SJCRH30 (cell line): ENCODE data around the gene IDS. TPM values are rescaled to one million over a fixed set of nuclear protein-coding genes. Genes with fewer than 3 reads are reported as not detected.
"Not testable (repeated sequence)": the region's sequence is repeated elsewhere in the genome, so short reads cannot be mapped to it uniquely, and the experiment has no call there.

Experiments used
- DNase-seq, 2 experiments: peaks; one replicate each; pipeline ENCODE4 v3.0.0-alpha.2; 2015 to 2020
- H3K27ac ChIP-seq: fragments of 250-450 bp; sonication (Bioruptor Pico); 2 replicates; pipeline ENCODE4 v1.5.1; 2020; ENCODE audit warnings: mild to moderate bottlenecking, moderate library complexity
- H3K27me3 ChIP-seq: fragments of 250-450 bp; sonication (Bioruptor Pico); 2 replicates; pipeline ENCODE4 v1.5.1; 2020; ENCODE audit warnings: mild to moderate bottlenecking, moderate library complexity
- H3K36me3 ChIP-seq: fragments of 250-450 bp; sonication (Bioruptor Pico); 2 replicates; pipeline ENCODE4 v1.5.1; 2020; ENCODE audit warnings: mild to moderate bottlenecking, moderate library complexity
- H3K4me1 ChIP-seq: fragments of 250-450 bp; sonication (Bioruptor Pico); 2 replicates; pipeline ENCODE4 v1.5.1; 2020; ENCODE audit warnings: mild to moderate bottlenecking, moderate library complexity
- H3K4me3 ChIP-seq: fragments of 250-450 bp; sonication (Bioruptor Pico); 2 replicates; pipeline ENCODE4 v1.5.1; 2020; ENCODE audit warnings: mild to moderate bottlenecking, moderate library complexity
- H3K9me3 ChIP-seq: fragments of 250-450 bp; sonication (Bioruptor Pico); replicated peaks from 2 replicates; pipeline ENCODE4 v1.5.1; 2020; ENCODE audit warnings: mild to moderate bottlenecking, moderate library complexity
- total RNA-seq: library from RNA; depleted of rRNA; stranded (reverse); fragments of >200 nt; shearing (Covaris generic); gene quantifications from 2 replicates; pipeline ENCODE4 v1.2.3, GENCODE V29; 2014; rRNA removed

Gene IDS
- total RNA-seq, result 17.0 and 20.0 TPM in 2 replicates

- Histone ChIP-seq H3K27me3 (no peaks in the 10 kb centered on the region), H3K36me3 (no peaks in the 10 kb centered on the region), H3K27ac (peak within 1 kb of the TSS; percentile 64), H3K4me1 (peaks cover 5% of the 10 kb centered on the region; the same call in 1 of the 2 replicates), H3K4me3 (peak within 1 kb of the TSS; percentile 63), H3K9me3 (no peaks in the 10 kb centered on the region)
- DNase-seq, result peak; percentile 85 to 86
These were observed at the start of gene IDS for GRCh38 chrX:149504915-149505651. Gene IDS (minus strand): TSS chrX:149505306. CDS start chrX:149505137, 169 bp downstream.

- not testable (repeated sequence) for H3K27ac ChIP-seq, H3K4me3 ChIP-seq, H3K36me3 ChIP-seq, H3K9me3 ChIP-seq, DNase-seq, H3K27me3 ChIP-seq, H3K4me1 ChIP-seq
These were observed 46.8 kb upstream of the IDS start for GRCh38 chrX:149551939-149552248.

GRCh38 chrX:149551245-149551938 lies 46.3 kb upstream of the IDS start:
- H3K4me1 ChIP-seq, H3K9me3 ChIP-seq, H3K4me3 ChIP-seq, H3K36me3 ChIP-seq, H3K27ac ChIP-seq, H3K27me3 ChIP-seq, DNase-seq: not testable (repeated sequence)

GRCh38 chrX:149550454-149550853 lies 45.3 kb upstream of the IDS start:
- not testable (repeated sequence) for DNase-seq, H3K36me3 ChIP-seq, H3K27me3 ChIP-seq, H3K27ac ChIP-seq, H3K4me1 ChIP-seq, H3K4me3 ChIP-seq, H3K9me3 ChIP-seq

- not testable (repeated sequence) for DNase-seq, H3K36me3 ChIP-seq, H3K4me3 ChIP-seq, H3K27ac ChIP-seq, H3K9me3 ChIP-seq, H3K27me3 ChIP-seq, H3K4me1 ChIP-seq
These were observed 44.6 kb upstream of the IDS start, which contains the start of gene HSFX3 for GRCh38 chrX:149549701-149550100. Gene HSFX3 (minus strand): TSS chrX:149549924. CDS start chrX:149549852, 72 bp downstream.

- not testable (repeated sequence) for H3K27me3 ChIP-seq, H3K27ac ChIP-seq, H3K4me3 ChIP-seq, H3K36me3 ChIP-seq, H3K9me3 ChIP-seq, H3K4me1 ChIP-seq, DNase-seq
These were observed 42.7 kb upstream of the IDS start for GRCh38 chrX:149547782-149548181.

- not testable (repeated sequence) for H3K4me1 ChIP-seq, H3K36me3 ChIP-seq, H3K9me3 ChIP-seq, H3K27me3 ChIP-seq, DNase-seq, H3K27ac ChIP-seq, H3K4me3 ChIP-seq
These were observed 41.9 kb upstream of the IDS start for GRCh38 chrX:149546962-149547361.

GRCh38 chrX:149545545-149546543 lies 40.7 kb upstream of the IDS start:
- H3K9me3 ChIP-seq, DNase-seq, H3K4me1 ChIP-seq, H3K27me3 ChIP-seq, H3K4me3 ChIP-seq, H3K36me3 ChIP-seq, H3K27ac ChIP-seq: not testable (repeated sequence)

GRCh38 chrX:149541521-149542047 lies 36.5 kb upstream of the IDS start:
- Histone ChIP-seq H3K4me3 (peak overlapping the region; percentile 71), H3K4me1 (no peaks in the 10 kb centered on the region), H3K27ac (peak overlapping the region; percentile 85), H3K36me3 (no peaks in the 10 kb centered on the region), H3K9me3 (no peaks in the 10 kb centered on the region), H3K27me3 (no peaks in the 10 kb centered on the region)
- DNase-seq, result peak in 1 of 2 experiments; percentile 7

GRCh38 chrX:149540621-149541520 lies 35.8 kb upstream of the IDS start, which contains the start of gene EOLA1:
Gene EOLA1 (plus strand): TSS chrX:149541012. CDS start chrX:149545631, 4,619 bp downstream.
- Histone ChIP-seq H3K36me3 (no peaks in the 10 kb centered on the region), H3K9me3 (no peaks in the 10 kb centered on the region), H3K27ac (peak within 1 kb of the TSS; percentile 85), H3K4me1 (no peaks in the 10 kb centered on the region), H3K4me3 (peak within 1 kb of the TSS; percentile 71), H3K27me3 (no peaks in the 10 kb centered on the region)
- DNase-seq, result peak; percentile 90 to 92

GRCh38 chrX:149540131-149540620 lies 35.1 kb upstream of the IDS start:
- Histone ChIP-seq H3K9me3 (no peaks in the 10 kb centered on the region), H3K36me3 (no peaks in the 10 kb centered on the region), H3K4me1 (no peaks in the 10 kb centered on the region), H3K27ac (peak overlapping the region; percentile 85), H3K27me3 (no peaks in the 10 kb centered on the region), H3K4me3 (peak overlapping the region; percentile 71)
- peak; percentile 91 for DNase-seq

- no peaks in the 10 kb centered on the region for H3K9me3 ChIP-seq
- peak overlapping the region; percentile 62 for H3K4me3 ChIP-seq
- H3K27me3 ChIP-seq, result no peaks in the 10 kb centered on the region
- DNase-seq, result peak; percentile 86
- no peaks in the 10 kb centered on the region for H3K36me3 ChIP-seq
- no peaks in the 10 kb centered on the region for H3K4me1 ChIP-seq
- H3K27ac ChIP-seq, result no peak overlapping the region
These were observed 34.4 kb upstream of the IDS start for GRCh38 chrX:149539283-149540130.

GRCh38 chrX:149537474-149537873 lies 32.4 kb upstream of the IDS start:
- not testable (repeated sequence) for H3K9me3 ChIP-seq, H3K4me3 ChIP-seq, H3K4me1 ChIP-seq, H3K27ac ChIP-seq, DNase-seq, H3K36me3 ChIP-seq, H3K27me3 ChIP-seq
